Astrocyte (in vitro differentiated cells and primary cell): Measurements from ENCODE around the gene PINK1. TPM values are rescaled to one million over a fixed set of nuclear protein-coding genes. Genes with fewer than 3 reads are reported as not detected.

Source experiments
- DNase-seq: peaks from one replicate; pipeline ENCODE4 v3.0.0-alpha.2; 2010; ENCODE audit warnings: low read depth
- FAIRE-seq: peaks from 2 replicates; lab custom pipeline; 2011; peaks lifted over from hg19 to GRCh38; lab: Jason Lieb, UNC
- H2AFZ ChIP-seq: 2 replicates; pipeline ENCODE4 v1.6.0; 2012; ENCODE audit warnings: low read depth, low read length, inconsistent platforms
- H3K27ac ChIP-seq: 2 replicates; pipeline ENCODE4 v1.5.1; 2011; ENCODE audit warnings: low read depth, low read length, inconsistent platforms
- H3K27me3 ChIP-seq: 2 replicates; pipeline ENCODE4 v1.6.0; 2011; ENCODE audit warnings: low read length, inconsistent platforms; ENCODE audit not compliant: insufficient read depth
- H3K36me3 ChIP-seq: 2 replicates; pipeline ENCODE4 v1.5.1; 2011; ENCODE audit warnings: low read length, inconsistent platforms; ENCODE audit not compliant: insufficient read depth
- H3K4me1 ChIP-seq: 2 replicates; pipeline ENCODE4 v1.5.1; 2011; ENCODE audit warnings: low read length, inconsistent platforms; ENCODE audit not compliant: insufficient read depth
- H3K4me2 ChIP-seq: 2 replicates; pipeline ENCODE4 v1.6.0; 2012; ENCODE audit warnings: low read length, inconsistent platforms
- H3K4me3 ChIP-seq: 2 replicates; pipeline ENCODE4 v1.5.1; 2011; ENCODE audit warnings: low read depth, mild to moderate bottlenecking, low read length, inconsistent platforms; ENCODE audit not compliant: insufficient read depth
- H3K79me2 ChIP-seq: 2 replicates; pipeline ENCODE4 v1.6.0; 2012; ENCODE audit warnings: mild to moderate bottlenecking, low read length, inconsistent platforms; ENCODE audit not compliant: insufficient read depth
- H3K9ac ChIP-seq: 2 replicates; pipeline ENCODE4 v1.6.0; 2012; ENCODE audit warnings: mild to moderate bottlenecking, low read length, inconsistent platforms
- H3K9me3 ChIP-seq: 2 replicates; pipeline ENCODE4 v1.5.1; 2012; ENCODE audit warnings: low read depth, mild to moderate bottlenecking, low read length, inconsistent platforms; ENCODE audit not compliant: insufficient read depth
- H4K20me1 ChIP-seq: 2 replicates; pipeline ENCODE4 v1.6.0; 2012; ENCODE audit warnings: low read length, inconsistent platforms; ENCODE audit not compliant: insufficient read depth
- H3K27ac Mint-ChIP-seq: one replicate; pipeline ENCODE4 v1.8.0; 2021; ENCODE audit warnings: mild to moderate bottlenecking, mixed read lengths; ENCODE audit not compliant: unreplicated experiment
- H3K27me3 Mint-ChIP-seq: one replicate; pipeline ENCODE4 v1.8.0; 2021; ENCODE audit warnings: low read depth, mixed read lengths; ENCODE audit not compliant: unreplicated experiment
- H3K36me3 Mint-ChIP-seq: one replicate; pipeline ENCODE4 v1.8.0; 2021; ENCODE audit warnings: low read depth, mixed read lengths; ENCODE audit not compliant: unreplicated experiment
- H3K4me1 Mint-ChIP-seq: one replicate; pipeline ENCODE4 v1.8.0; 2021; ENCODE audit warnings: low read depth, mixed read lengths; ENCODE audit not compliant: unreplicated experiment
- H3K4me3 Mint-ChIP-seq: one replicate; pipeline ENCODE4 v1.8.0; 2021; ENCODE audit warnings: mild to moderate bottlenecking, moderate library complexity, mixed read lengths; ENCODE audit not compliant: unreplicated experiment
- H3K9me3 Mint-ChIP-seq: one replicate; pipeline ENCODE4 v1.8.0; 2021; ENCODE audit warnings: mild to moderate bottlenecking, mixed read lengths; ENCODE audit not compliant: unreplicated experiment
- EZH2 ChIP-seq: IDR thresholded peaks from 2 replicates; pipeline ENCODE4 v1.6.1; 2012; ENCODE audit warnings: mild to moderate bottlenecking, low read length, inconsistent platforms; ENCODE audit not compliant: insufficient read depth
- total RNA-seq: library from RNA; stranded (reverse); gene quantifications from 2 replicates; pipeline ENCODE4 v1.2.1, GENCODE V29; 2021
- TF ChIP-seq, protein P1 (sequence below): IDR thresholded peaks from 2 replicates; pipeline ENCODE4 v1.5.1; 2011; ENCODE audit warnings: low read depth, mild to moderate bottlenecking, inconsistent platforms, low read length, moderate library complexity; ENCODE audit not compliant: insufficient read depth

Gene PINK1
- total RNA-seq, 1 donor from 2014 or later: 25.6 TPM

DNA sequence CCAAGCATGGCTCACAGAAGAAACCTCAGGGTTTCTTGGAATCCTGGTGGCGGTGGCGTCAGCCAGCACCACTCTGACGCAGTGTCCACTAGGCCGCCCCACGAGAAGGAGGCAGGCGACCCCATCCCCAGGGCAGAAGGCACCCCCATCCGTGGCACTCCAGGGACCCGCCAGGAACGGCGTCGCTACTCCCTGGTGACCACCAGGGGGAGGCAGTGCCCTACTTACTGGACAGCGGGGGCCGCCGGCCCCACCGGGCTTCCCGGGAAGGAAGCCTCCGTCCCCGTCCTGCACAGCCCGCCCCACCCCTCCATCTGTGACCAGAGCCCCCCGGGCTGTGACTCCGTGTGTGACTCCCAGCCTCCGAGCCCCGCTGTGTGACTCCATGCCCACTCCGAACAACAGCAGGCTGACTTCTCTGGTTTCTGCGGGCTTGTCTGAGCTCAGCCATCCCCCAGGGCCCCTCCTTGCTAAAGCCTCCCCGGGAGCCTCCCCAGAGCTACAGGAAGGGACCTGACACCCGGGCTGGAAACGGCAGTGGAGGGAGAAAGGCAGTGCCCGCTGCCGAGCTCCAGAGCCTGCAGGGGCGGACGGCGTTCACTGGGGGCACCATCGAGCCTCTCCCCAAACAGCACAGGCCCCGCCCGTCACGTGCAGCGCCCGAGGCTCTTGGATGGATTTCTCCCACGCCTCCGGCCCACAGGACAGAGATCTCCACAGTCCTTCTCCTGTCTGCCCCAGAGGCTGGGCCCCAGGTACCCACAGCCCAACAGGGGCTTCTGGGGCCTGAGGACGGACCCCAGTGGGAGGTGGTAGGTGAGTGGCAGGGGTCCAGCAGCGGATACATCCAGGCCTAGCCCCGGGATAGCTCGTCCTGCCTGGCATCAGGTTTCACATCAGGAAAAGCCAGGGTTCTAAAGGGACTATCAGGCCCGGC lies 63.4 kb downstream of the PINK1 start:
- DNase-seq (peak; percentile 78), FAIRE-seq (peak; percentile 20)
- H3K4me3 Mint-ChIP-seq: peak overlapping the region; percentile 82
- H3K27ac Mint-ChIP-seq: peak overlapping the region; percentile 66
- Histone ChIP-seq H3K4me2 (peak overlapping the region; percentile 88), H3K36me3 (no peaks in the 10 kb centered on the region), H3K9ac (peak overlapping the region; percentile 80), H3K4me3 (peak overlapping the region; percentile 53), H2AFZ (peak overlapping the region; percentile 87), H3K27me3 (no peaks in the 10 kb centered on the region), H3K79me2 (no peaks in the 10 kb centered on the region), H4K20me1 (no peaks in the 10 kb centered on the region), H3K9me3 (no peaks in the 10 kb centered on the region), H3K27ac (peak overlapping the region; percentile 86), H3K4me1 (peaks cover 25% of the 10 kb centered on the region)
- TF ChIP-seq, protein P1, sequence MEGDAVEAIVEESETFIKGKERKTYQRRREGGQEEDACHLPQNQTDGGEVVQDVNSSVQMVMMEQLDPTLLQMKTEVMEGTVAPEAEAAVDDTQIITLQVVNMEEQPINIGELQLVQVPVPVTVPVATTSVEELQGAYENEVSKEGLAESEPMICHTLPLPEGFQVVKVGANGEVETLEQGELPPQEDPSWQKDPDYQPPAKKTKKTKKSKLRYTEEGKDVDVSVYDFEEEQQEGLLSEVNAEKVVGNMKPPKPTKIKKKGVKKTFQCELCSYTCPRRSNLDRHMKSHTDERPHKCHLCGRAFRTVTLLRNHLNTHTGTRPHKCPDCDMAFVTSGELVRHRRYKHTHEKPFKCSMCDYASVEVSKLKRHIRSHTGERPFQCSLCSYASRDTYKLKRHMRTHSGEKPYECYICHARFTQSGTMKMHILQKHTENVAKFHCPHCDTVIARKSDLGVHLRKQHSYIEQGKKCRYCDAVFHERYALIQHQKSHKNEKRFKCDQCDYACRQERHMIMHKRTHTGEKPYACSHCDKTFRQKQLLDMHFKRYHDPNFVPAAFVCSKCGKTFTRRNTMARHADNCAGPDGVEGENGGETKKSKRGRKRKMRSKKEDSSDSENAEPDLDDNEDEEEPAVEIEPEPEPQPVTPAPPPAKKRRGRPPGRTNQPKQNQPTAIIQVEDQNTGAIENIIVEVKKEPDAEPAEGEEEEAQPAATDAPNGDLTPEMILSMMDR: peak; percentile 36
- TF ChIP-seq EZH2: no peak
- H3K27me3 Mint-ChIP-seq: peaks cover 4% of the 10 kb centered on the region
- no peaks in the 10 kb centered on the region for H3K36me3 Mint-ChIP-seq
- peaks cover 14% of the 10 kb centered on the region for H3K4me1 Mint-ChIP-seq
- no peaks in the 10 kb centered on the region for H3K9me3 Mint-ChIP-seq

DNA sequence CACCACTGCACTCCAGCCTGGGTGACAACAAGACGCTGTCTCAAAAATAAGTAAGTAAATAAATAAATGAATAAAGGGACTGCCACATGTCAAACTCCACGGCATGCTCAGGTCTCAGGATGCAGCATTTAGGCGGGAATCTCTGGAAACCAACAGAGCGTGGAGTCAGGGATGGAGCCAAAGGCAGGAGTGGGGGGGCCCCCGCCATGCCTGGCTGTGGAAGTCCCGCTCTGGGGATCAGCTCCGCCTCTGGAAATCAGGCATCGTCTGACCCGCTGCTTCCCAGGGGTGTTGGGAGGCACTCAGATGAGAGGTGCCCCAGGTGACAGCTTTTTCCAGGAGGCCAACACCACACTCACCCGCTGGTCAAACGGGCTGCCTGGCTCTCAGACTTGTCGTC lies 64.3 kb downstream of the PINK1 start:
- no peaks in the 10 kb centered on the region for H3K9me3 ChIP-seq
- Mint-ChIP-seq H3K9me3 (no peaks in the 10 kb centered on the region), H3K4me3 (no peak overlapping the region), H3K27me3 (peaks cover 4% of the 10 kb centered on the region), H3K27ac (peak overlapping the region; percentile 97), H3K36me3 (no peaks in the 10 kb centered on the region), H3K4me1 (peaks cover 14% of the 10 kb centered on the region)
- H3K27me3 ChIP-seq: no peaks in the 10 kb centered on the region
- H3K4me3 ChIP-seq: no peak overlapping the region
- no peaks in the 10 kb centered on the region for H4K20me1 ChIP-seq
- H3K9ac ChIP-seq: peak overlapping the region; percentile 80
- peak overlapping the region; percentile 86 for H3K27ac ChIP-seq
- FAIRE-seq (no peak), DNase-seq (no peak)
- peaks cover 25% of the 10 kb centered on the region for H3K4me1 ChIP-seq
- peak overlapping the region; percentile 88 for H3K4me2 ChIP-seq
- no peaks in the 10 kb centered on the region for H3K36me3 ChIP-seq
- H2AFZ ChIP-seq: no peak overlapping the region
- no peak for TF ChIP-seq EZH2
- TF ChIP-seq, protein P1: no peak
- H3K79me2 ChIP-seq: no peaks in the 10 kb centered on the region
